ENCODE results near the gene MLLT11.

GRCh38 chr1:151032164-151032563, 28.0 kb upstream of the MLLT11 start:
- TF ChIP-seq CTCF (IDR thresholded peaks at IDR 0.05) (no peak), POLR2AphosphoS5 (IDR thresholded peaks at IDR 0.05) (no peak), POLR2A (IDR thresholded peaks at IDR 0.05) (no peak)

Measured in gastroesophageal sphincter (tissue), 3 donors.